ENCODE measurements around the gene KTN1. TPM values are rescaled to one million over a fixed set of nuclear protein-coding genes. Genes with fewer than 3 reads are reported as not detected.

Gene KTN1
- polyA plus RNA-seq, 3 donors: 4.6 to 31.4 (median 17.9) TPM

GRCh38 chr14:55724736-55725135 is 144.7 kb downstream of the KTN1 start:
- Histone ChIP-seq H3K27me3 (ENCODE audit: control insufficient read depth in 2 of 2, insufficient read depth in 2 of 2, low read length in 2 of 2) (no peaks in the 10 kb centered on the region), H4K20me1 (ENCODE audit: insufficient read depth, low read length) (no peaks in the 10 kb centered on the region), H3K4me3 (replicated peaks in 1 of 3; ENCODE audit: low read depth in 2 of 3, low read length in 3 of 3) (no peak overlapping the region), H3K27ac (ENCODE audit: low read depth in 1 of 2, low read length in 2 of 2) (no peak overlapping the region), H3K4me1 (ENCODE audit: control insufficient read depth in 1 of 2, insufficient read depth in 2 of 2, low read length in 2 of 2) (no peaks in the 10 kb centered on the region), H3K9me3 (replicated peaks in 1 of 2; ENCODE audit: control insufficient read depth in 1 of 2, insufficient read depth in 1 of 2, low read length in 2 of 2) (no peaks in the 10 kb centered on the region), H3K9ac (ENCODE audit: insufficient read depth, low read length, poor library complexity, severe bottlenecking) (no peak overlapping the region), H2AFZ (ENCODE audit: insufficient read depth, low read depth, low read length, poor library complexity, severe bottlenecking) (no peak overlapping the region), H3K4me2 (replicated peaks; ENCODE audit: extremely low read depth, low read length, poor library complexity, severe bottlenecking) (no peak overlapping the region), H3K36me3 (replicated peaks in 1 of 2; ENCODE audit: control insufficient read depth in 1 of 2, insufficient read depth in 2 of 2, low read length in 2 of 2) (no peaks in the 10 kb centered on the region), H3K79me2 (ENCODE audit: insufficient read depth, low read length) (no peaks in the 10 kb centered on the region)
- Mint-ChIP-seq H3K36me3 (no peaks in the 10 kb centered on the region), H3K9me3 (no peaks in the 10 kb centered on the region), H3K4me3 (no peak overlapping the region), H3K4me1 (peaks cover 2% of the 10 kb centered on the region), H3K27me3 (ENCODE audit: low read depth in 3 of 3) (peaks cover 0 to 2% (median 0%) of the 10 kb centered on the region in 3 donors), H3K27ac (no peak overlapping the region)
- DNase-seq: no peak
- intact Hi-C loops (cut with micrococcal nuclease): no loop called here
- no peak for TF ChIP-seq CTCF (IDR thresholded peaks at IDR 0.05)
- WGBS (ENCODE audit: insufficient coverage): no CpG with 5 or more reads among the region's 1 CpG

- H3K27me3 ChIP-seq (ENCODE audit: control insufficient read depth in 2 of 2, insufficient read depth in 2 of 2, low read length in 2 of 2): no peaks in the 10 kb centered on the region
- H3K4me3 Mint-ChIP-seq: no peak overlapping the region
- H4K20me1 ChIP-seq (ENCODE audit: insufficient read depth, low read length): no peaks in the 10 kb centered on the region
- no peak overlapping the region for H2AFZ ChIP-seq (ENCODE audit: insufficient read depth, low read depth, low read length, poor library complexity, severe bottlenecking)
- no peaks in the 10 kb centered on the region for H3K36me3 ChIP-seq (replicated peaks in 1 of 2; ENCODE audit: control insufficient read depth in 1 of 2, insufficient read depth in 2 of 2, low read length in 2 of 2)
- no peak overlapping the region for H3K4me3 ChIP-seq (replicated peaks in 1 of 3; ENCODE audit: low read depth in 2 of 3, low read length in 3 of 3)
- no peak overlapping the region for H3K4me2 ChIP-seq (replicated peaks; ENCODE audit: extremely low read depth, low read length, poor library complexity, severe bottlenecking)
- DNase-seq: no peak
- peaks cover 0 to 2% (median 0%) of the 10 kb centered on the region in 3 donors for H3K27me3 Mint-ChIP-seq (ENCODE audit: low read depth in 3 of 3)
- peak overlapping the region in 1 of 7 donors; percentile 7 for H3K27ac Mint-ChIP-seq
- H3K9me3 ChIP-seq (replicated peaks in 1 of 2; ENCODE audit: control insufficient read depth in 1 of 2, insufficient read depth in 1 of 2, low read length in 2 of 2): no peaks in the 10 kb centered on the region
- no peaks in the 10 kb centered on the region for H3K79me2 ChIP-seq (ENCODE audit: insufficient read depth, low read length)
- H3K9ac ChIP-seq (ENCODE audit: insufficient read depth, low read length, poor library complexity, severe bottlenecking): no peak overlapping the region
- peaks cover 0 to 7% (median under 1%) of the 10 kb centered on the region in 7 donors for H3K9me3 Mint-ChIP-seq
- peaks cover 3 to 7% of the 10 kb centered on the region in 2 donors for H3K4me1 ChIP-seq (ENCODE audit: control insufficient read depth in 1 of 2, insufficient read depth in 2 of 2, low read length in 2 of 2)
- H3K36me3 Mint-ChIP-seq: no peaks in the 10 kb centered on the region
- peak overlapping the region in 1 of 2 donors; percentile 37 for H3K27ac ChIP-seq (ENCODE audit: low read depth in 1 of 2, low read length in 2 of 2)
- intact Hi-C loops (cut with micrococcal nuclease): loop anchor here in 1 of 2 donors (10.0 kb wide), 1 partner anchor 744 kb away; no protein-coding TSS in a partner anchor
- H3K4me1 Mint-ChIP-seq: peaks cover 4% of the 10 kb centered on the region
- TF ChIP-seq CTCF (IDR thresholded peaks at IDR 0.05): no peak
Measured at GRCh38 chr14:55730592-55731310, 150.7 kb downstream of the KTN1 start.

Measured in CD14-positive monocyte (primary cell).